Head of caudate nucleus (tissue), 42 donors: ENCODE data around the gene NUDT4B.
"Not testable (repeated sequence)": the region's sequence is repeated elsewhere in the genome, so short reads cannot be mapped to it uniquely, and the experiment has no call there.

Experiments used
- DNase-seq, 42 donors: peaks; one replicate each; pipeline versions ENCODE4 v3.0.0 to v3.0.0-alpha.2; 2020 to 2021; ENCODE audit warnings: mixed read lengths in 7 of 42
- intact Hi-C: fragments of 100-400 bp; cut with DNase I; formaldehyde crosslinking; loops from one replicate; pipeline ENCODE4 v1.15.0; 2022

The NUDT4B gene

GRCh38 chr1:148748563-148749334, at the start of gene NUDT4B:
TSS of gene NUDT4B (plus strand) at chr1:148748774. CDS start at chr1:148748953, 179 bp downstream.
- intact Hi-C loops, DNase-seq: not testable (repeated sequence)

- DNase-seq, intact Hi-C loops: not testable (repeated sequence)
These were observed 49.2 kb upstream of the NUDT4B start for GRCh38 chr1:148699357-148699756.

GRCh38 chr1:148702242-148702641, 46.3 kb upstream of the NUDT4B start:
- not testable (repeated sequence) for DNase-seq

GRCh38 chr1:148703973-148704591, 44.5 kb upstream of the NUDT4B start:
- intact Hi-C loops, DNase-seq: not testable (repeated sequence)

More at GRCh38 chr1:148702242-148702641, 46.3 kb upstream of the NUDT4B start:
- intact Hi-C loops: not testable (repeated sequence)

GRCh38 chr1:148705316-148705948, 43.1 kb upstream of the NUDT4B start:
- intact Hi-C loops, DNase-seq: not testable (repeated sequence)

- intact Hi-C loops, DNase-seq: not testable (repeated sequence)
These were observed 39.7 kb upstream of the NUDT4B start for GRCh38 chr1:148708779-148709333.

GRCh38 chr1:148710772-148711523, 37.6 kb upstream of the NUDT4B start:
- DNase-seq, intact Hi-C loops: not testable (repeated sequence)

GRCh38 chr1:148712353-148712752, 36.2 kb upstream of the NUDT4B start:
- DNase-seq, intact Hi-C loops: not testable (repeated sequence)

- DNase-seq, intact Hi-C loops: not testable (repeated sequence)
These were observed 33.1 kb upstream of the NUDT4B start for GRCh38 chr1:148715518-148715917.

- intact Hi-C loops, DNase-seq: not testable (repeated sequence)
These were observed 31.5 kb upstream of the NUDT4B start for GRCh38 chr1:148716966-148717520.

- intact Hi-C loops, DNase-seq: not testable (repeated sequence)
These were observed 27.7 kb upstream of the NUDT4B start for GRCh38 chr1:148720918-148721317.

GRCh38 chr1:148722758-148723157, 25.8 kb upstream of the NUDT4B start:
- intact Hi-C loops, DNase-seq: not testable (repeated sequence)

GRCh38 chr1:148723515-148723914, 25.1 kb upstream of the NUDT4B start:
- intact Hi-C loops, DNase-seq: not testable (repeated sequence)

GRCh38 chr1:148724872-148725271, 23.7 kb upstream of the NUDT4B start:
- intact Hi-C loops, DNase-seq: not testable (repeated sequence)

- DNase-seq, intact Hi-C loops: not testable (repeated sequence)
These were observed 20.7 kb upstream of the NUDT4B start for GRCh38 chr1:148727862-148728261.

- DNase-seq, intact Hi-C loops: not testable (repeated sequence)
These were observed 19.4 kb upstream of the NUDT4B start for GRCh38 chr1:148729128-148729527.

GRCh38 chr1:148729541-148729940, 19.0 kb upstream of the NUDT4B start:
- intact Hi-C loops, DNase-seq: not testable (repeated sequence)

GRCh38 chr1:148732277-148732676, 16.3 kb upstream of the NUDT4B start:
- intact Hi-C loops, DNase-seq: not testable (repeated sequence)
